H1 (cell line): ENCODE measurements around the gene EDEM1. TPM values are rescaled to one million over a fixed set of nuclear protein-coding genes. Genes with fewer than 3 reads are reported as not detected.

Experiments
- CTCF ChIA-PET: fragments of 300-600 bp; sonication (Branson Sonifier 250); formaldehyde crosslinking; loops from one replicate; lab custom pipeline; 2021; ENCODE audit not compliant: partially characterized antibody; lab: Charles Lee
- POLR2A ChIA-PET: fragments of 300-600 bp; sonication (Branson Sonifier 250); formaldehyde crosslinking; loops from one replicate; lab custom pipeline; 2021; ENCODE audit warnings: inconsistent platforms; ENCODE audit not compliant: partially characterized antibody; lab: Charles Lee
- DNase-seq, 2 experiments: peaks; one replicate each; pipeline versions ENCODE4 v3.0.0 to v3.0.0-alpha.2; 2010 to 2022; ENCODE audit warnings: low spot score in 2 of 2, low read depth in 1 of 2, mixed read lengths in 1 of 2
- FAIRE-seq: peaks from 2 replicates; lab custom pipeline; 2011; peaks lifted over from hg19 to GRCh38; lab: Jason Lieb, UNC
- H2AFZ ChIP-seq: 2 replicates; pipeline ENCODE4 v1.8.1; 2012; ENCODE audit warnings: low read length, inconsistent platforms
- H2AK5ac ChIP-seq: 2 replicates; pipeline ENCODE4 v1.6.1; 2013; ENCODE audit warnings: low read depth, low read length
- H2BK120ac ChIP-seq: replicated peaks from 2 replicates; pipeline ENCODE3; 2013; ENCODE audit warnings: low read depth, low read length, inconsistent platforms
- H2BK12ac ChIP-seq: 2 replicates; pipeline ENCODE4 v1.6.1; 2013; ENCODE audit warnings: low read depth, low read length
- H2BK15ac ChIP-seq: 2 replicates; pipeline ENCODE4 v1.6.1; 2013; ENCODE audit warnings: low read length
- H2BK20ac ChIP-seq: 2 replicates; pipeline ENCODE4 v1.6.1; 2013; ENCODE audit warnings: low read length
- H2BK5ac ChIP-seq: 2 replicates; pipeline ENCODE4 v1.6.1; 2013; ENCODE audit warnings: low read depth, low read length
- H3K14ac ChIP-seq: 2 replicates; pipeline ENCODE4 v1.6.1; 2013; ENCODE audit warnings: inconsistent platforms; ENCODE audit not compliant: insufficient read length
- H3K18ac ChIP-seq: 2 replicates; pipeline ENCODE4 v1.6.1; 2013; ENCODE audit warnings: low read length; ENCODE audit errors: extremely low read depth
- H3K23ac ChIP-seq: 2 replicates; pipeline ENCODE4 v1.6.1; 2013; ENCODE audit warnings: inconsistent platforms; ENCODE audit not compliant: insufficient read length
- H3K23me2 ChIP-seq: 2 replicates; pipeline ENCODE4 v1.6.1; 2013; ENCODE audit warnings: low read depth, low read length
- H3K27ac ChIP-seq: 2 replicates; pipeline ENCODE4 v1.6.1; 2011; ENCODE audit warnings: low read depth, low read length, inconsistent platforms
- H3K27me3 ChIP-seq, 4 experiments: replicated peaks in 1 of 4; 1 replicate in 1 of 4; 2 replicates in 3 of 4; pipeline versions ENCODE4 v1.6.1 to v1.8.1; 2011 to 2013; ENCODE audit warnings: low read length in 3 of 4, mild to moderate bottlenecking in 3 of 4, inconsistent platforms in 2 of 4, mixed read lengths in 2 of 4, moderate library complexity in 1 of 4; ENCODE audit not compliant: control insufficient read depth in 3 of 4, insufficient read depth in 3 of 4; ENCODE audit errors: extremely low read depth in 1 of 4
- H3K36me3 ChIP-seq, 4 experiments: 2 replicates each; pipeline versions ENCODE4 v1.6.1 to v1.8.1; 2011 to 2013; ENCODE audit warnings: mild to moderate bottlenecking in 4 of 4, low read length in 3 of 4, moderate library complexity in 2 of 4, control low read depth in 1 of 4, inconsistent platforms in 1 of 4; ENCODE audit not compliant: insufficient read depth in 4 of 4, control insufficient read depth in 2 of 4
- H3K4ac ChIP-seq: replicated peaks from 2 replicates; pipeline ENCODE3; 2013; ENCODE audit warnings: low read length, low read depth, mixed read lengths, inconsistent platforms; ENCODE audit not compliant: insufficient read length
- H3K4me1 ChIP-seq, 4 experiments: replicated peaks in 1 of 4; 1 replicate in 1 of 4; 2 replicates in 3 of 4; pipeline versions ENCODE4 v1.6.1 to v1.8.1; 2011 to 2013; ENCODE audit warnings: low read length in 3 of 4, inconsistent platforms in 2 of 4, mixed read lengths in 1 of 4; ENCODE audit not compliant: insufficient read depth in 4 of 4, control insufficient read depth in 3 of 4
- H3K4me2 ChIP-seq, 2 experiments: 2 replicates each; pipeline versions ENCODE4 v1.6.1 to v1.8.1; 2011 to 2013; ENCODE audit warnings: low read depth in 2 of 2, low read length in 2 of 2, control low read depth in 1 of 2, inconsistent platforms in 1 of 2, mild to moderate bottlenecking in 1 of 2; ENCODE audit not compliant: insufficient read depth in 1 of 2
- H3K4me3 ChIP-seq, 4 experiments: fragments of 200-600, 300-600 bp in 1 of 4; sonication (generic), shearing (Covaris generic), sonication (Bioruptor Twin) in 1 of 4; 2 replicates each; pipeline versions ENCODE4 v1.5.1 to v1.8.1; 2011 to 2016; ENCODE audit warnings: low read length in 4 of 4, low read depth in 3 of 4, control low read depth in 2 of 4, inconsistent platforms in 2 of 4, mild to moderate bottlenecking in 2 of 4, mixed read lengths in 1 of 4, moderate library complexity in 1 of 4; ENCODE audit not compliant: insufficient read depth in 2 of 4; ENCODE audit errors: extremely low read depth in 1 of 4
- H3K56ac ChIP-seq: replicated peaks from 2 replicates; pipeline ENCODE3; 2013; ENCODE audit warnings: low read depth, mild to moderate bottlenecking, mixed read lengths, low read length, inconsistent platforms; ENCODE audit not compliant: insufficient read length
- H3K79me1 ChIP-seq: 2 replicates; pipeline ENCODE4 v1.6.1; 2013; ENCODE audit warnings: low read depth, low read length, control low read depth
- H3K79me2 ChIP-seq, 2 experiments: 2 replicates each; pipeline versions ENCODE4 v1.6.1 to v1.8.1; 2012 to 2013; ENCODE audit warnings: low read length in 2 of 2, mild to moderate bottlenecking in 2 of 2, inconsistent platforms in 1 of 2; ENCODE audit not compliant: insufficient read depth in 2 of 2, control insufficient read depth in 1 of 2
- H3K9ac ChIP-seq, 4 experiments: replicated peaks in 1 of 4; 1 replicate in 1 of 4; 2 replicates in 3 of 4; pipeline versions ENCODE4 v1.6.1 to v1.8.1; 2011 to 2013; ENCODE audit warnings: low read depth in 3 of 4, low read length in 3 of 4, control low read depth in 2 of 4, mild to moderate bottlenecking in 2 of 4, moderate library complexity in 2 of 4, inconsistent platforms in 1 of 4; ENCODE audit errors: extremely low read depth in 1 of 4
- H3K9me3 ChIP-seq, 2 experiments: 2 replicates each; pipeline versions ENCODE4 v1.6.1 to v1.8.1; 2012 to 2013; ENCODE audit warnings: mild to moderate bottlenecking in 2 of 2, moderate library complexity in 2 of 2, control low read depth in 1 of 2, inconsistent platforms in 1 of 2, low read depth in 1 of 2, low read length in 1 of 2, mixed read lengths in 1 of 2; ENCODE audit not compliant: insufficient read depth in 2 of 2
- H4K20me1 ChIP-seq, 2 experiments: replicated peaks in 1 of 2; 2 replicates each; pipeline versions ENCODE3 to v1.8.1; 2011 to 2013; ENCODE audit warnings: inconsistent platforms in 2 of 2, low read length in 2 of 2, mild to moderate bottlenecking in 1 of 2; ENCODE audit not compliant: insufficient read depth in 2 of 2, control insufficient read depth in 1 of 2
- H4K5ac ChIP-seq: 2 replicates; pipeline ENCODE4 v1.6.1; 2013; ENCODE audit warnings: low read length, low read depth, mixed read lengths, inconsistent platforms; ENCODE audit not compliant: insufficient read length
- H4K8ac ChIP-seq: 2 replicates; pipeline ENCODE4 v1.8.0; 2013; ENCODE audit warnings: mild to moderate bottlenecking, moderate library complexity, low read length, inconsistent platforms; ENCODE audit not compliant: insufficient read depth; ENCODE audit errors: extremely low read depth
- H4K91ac ChIP-seq: replicated peaks from 2 replicates; pipeline ENCODE3; 2013; ENCODE audit warnings: low read length, mixed read lengths, inconsistent platforms; ENCODE audit not compliant: insufficient read length
- SAP30 ChIP-seq: fragments of 300-600 bp; sonication (generic); IDR thresholded peaks from 2 replicates; pipeline ENCODE4 v1.7.1; 2012; ENCODE audit warnings: low read length, moderate library complexity, mild to moderate bottlenecking, inconsistent platforms; ENCODE audit not compliant: insufficient read depth, insufficient replicate concordance
- TBP ChIP-seq: IDR thresholded peaks from 2 replicates; pipeline ENCODE4 v1.6.1; 2011; ENCODE audit warnings: low read depth, low read length, improper control_type of control experiment
- TCF12 ChIP-seq: IDR thresholded peaks from 2 replicates; pipeline ENCODE4 v1.6.1; 2011; ENCODE audit warnings: low read depth, mild to moderate bottlenecking, low read length
- WGBS, 2 experiments: shearing (Covaris generic) in 1 of 2; methylation state at CpG; one replicate each; pipeline versions ENCODE4 v1.1.6 to v1.1.7; 2013 to 2015; ENCODE audit warnings: low lambda C conversion rate in 2 of 2, mixed read lengths in 2 of 2, inconsistent platforms in 1 of 2, low coverage in 1 of 2, missing lambda C conversion rate in 1 of 2; ENCODE audit not compliant: insufficient replicate concordance in 2 of 2, insufficient coverage in 1 of 2, insufficient read length in 1 of 2; ENCODE audit errors: extremely low coverage in 1 of 2, missing lambda C conversion rate in 1 of 2; 5-methylcytosine and 5-hydroxymethylcytosine counted together
- polyA plus RNA-seq, 7 experiments: library from polyadenylated mRNA; depleted of rRNA in 3 of 7; stranded (reverse) in 5 of 7; unstranded in 2 of 7; fragments of >200 nt in 5 of 7; fragments of 200-250 nt in 2 of 7; gene quantifications; 1 replicate in 5 of 7; 2 replicates in 1 of 7; 4 replicates in 1 of 7; pipeline versions ENCODE4 v1.2.1 to v1.2.3, GENCODE V29; 2011 to 2013; ENCODE audit warnings: missing spikeins in 2 of 7, mixed read lengths in 2 of 7
- total RNA-seq: library from RNA; stranded (reverse); fragmentation: NEBNext Ultra II Directional; extraction: Animal tissue kit (Norgen Biotek cat#: 25700); gene quantifications from 2 replicates; pipeline ENCODE4 v1.2.1, GENCODE V29; 2021
- TF ChIP-seq, protein P1 (sequence below): IDR thresholded peaks from 2 replicates; pipeline ENCODE4 v1.6.1; 2012; ENCODE audit warnings: inconsistent platforms

Gene EDEM1
- total and polyA plus RNA-seq, 2 of the 8 experiments (the other 6 are each of a cell fraction or from before 2014, with no cell fraction given), result 4.8 to 16.4 TPM

DNA sequence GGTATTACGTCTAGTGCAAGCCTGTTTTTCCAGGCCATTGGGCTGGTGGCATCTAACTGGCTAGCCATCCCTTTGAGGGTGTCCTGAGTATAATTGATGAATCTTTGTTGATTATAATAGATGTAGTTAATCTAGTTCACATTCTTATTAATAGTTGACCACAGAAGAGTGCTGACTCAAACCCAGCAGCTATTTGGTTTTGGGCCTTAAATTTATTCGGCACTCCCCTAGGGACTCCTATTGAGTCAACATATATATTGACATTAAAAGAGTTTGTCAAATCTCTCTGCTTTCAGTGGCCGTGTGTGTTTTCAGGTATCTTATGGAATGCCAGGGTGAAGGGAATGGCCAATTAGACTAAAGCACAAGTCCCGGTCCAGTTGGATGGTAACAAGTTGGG lies 45.7 kb upstream of the EDEM1 start:
- WGBS, 2 experiments, result 92% methylated on average over 4 of the region's 4 CpGs; no CpG with 5 or more reads in 1 of the 2 experiments

More for the DNA sequence above, 45.7 kb upstream of the EDEM1 start:
- H2BK120ac ChIP-seq, result no peak overlapping the region
- H2BK12ac ChIP-seq, result no peak overlapping the region
- no peak overlapping the region for H3K9ac ChIP-seq
- H3K23ac ChIP-seq, result no peak overlapping the region
- no peak overlapping the region for H3K14ac ChIP-seq
- H3K4me3 ChIP-seq, result no peak overlapping the region
- no peaks in the 10 kb centered on the region for H3K23me2 ChIP-seq
- no peak overlapping the region for H2AK5ac ChIP-seq
- no peak overlapping the region for H2BK20ac ChIP-seq
- H3K27ac ChIP-seq, result no peak overlapping the region
- ChIA-PET POLR2A (interaction anchor here (1.1 kb wide), 1 partner anchor 9 kb away, joined by 3 read pairs; no protein-coding TSS in a partner anchor), CTCF (interaction anchor here (1.0 kb wide), 1 partner anchor 20 kb away, joined by 3 read pairs; no protein-coding TSS in a partner anchor)
- DNase-seq (no peak), FAIRE-seq (no peak)
- H3K56ac ChIP-seq, result no peak overlapping the region
- H3K36me3 ChIP-seq, result peaks cover 0 to 7% (median 0%) of the 10 kb centered on the region in 4 experiments; a peak in 4 of 8 replicates
- H3K4me2 ChIP-seq, result no peak overlapping the region
- no peaks in the 10 kb centered on the region for H3K27me3 ChIP-seq
- H3K9me3 ChIP-seq, result peaks cover 18 to 22% of the 10 kb centered on the region in 2 experiments
- H3K4ac ChIP-seq, result no peak overlapping the region
- H3K79me1 ChIP-seq, result peaks cover 8% of the 10 kb centered on the region
- H3K18ac ChIP-seq, result no peak overlapping the region
- H4K20me1 ChIP-seq, result peaks cover 0 to 4% of the 10 kb centered on the region in 2 experiments
- no peak overlapping the region for H2AFZ ChIP-seq
- H4K5ac ChIP-seq, result no peak overlapping the region
- peaks cover 6 to 98% of the 10 kb centered on the region in 2 experiments for H3K79me2 ChIP-seq
- TF ChIP-seq TBP (no peak), TCF12 (no peak), SAP30 (no peak)
- TF ChIP-seq, protein P1, sequence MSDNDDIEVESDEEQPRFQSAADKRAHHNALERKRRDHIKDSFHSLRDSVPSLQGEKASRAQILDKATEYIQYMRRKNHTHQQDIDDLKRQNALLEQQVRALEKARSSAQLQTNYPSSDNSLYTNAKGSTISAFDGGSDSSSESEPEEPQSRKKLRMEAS, result no peak
- no peak overlapping the region for H4K8ac ChIP-seq
- H2BK15ac ChIP-seq, result no peak overlapping the region
- H3K4me1 ChIP-seq, result peaks cover 0 to 5% (median 1%) of the 10 kb centered on the region in 4 experiments; a peak in 3 of 7 replicates
- no peak overlapping the region for H2BK5ac ChIP-seq
- H4K91ac ChIP-seq, result no peak overlapping the region
